ENCODE measurements around the gene GPR25.

Gene GPR25

GRCh38 chr1:200916681-200917080 lies 43.9 kb downstream of the GPR25 start:
- DNase-seq, result no peak

- DNase-seq, result no peak
These were observed 44.6 kb downstream of the GPR25 start for GRCh38 chr1:200917291-200917817.

GRCh38 chr1:200918006-200918405 lies 45.2 kb downstream of the GPR25 start:
- no peak for DNase-seq

GRCh38 chr1:200919386-200919785 lies 46.6 kb downstream of the GPR25 start:
- DNase-seq, result no peak

DNA sequence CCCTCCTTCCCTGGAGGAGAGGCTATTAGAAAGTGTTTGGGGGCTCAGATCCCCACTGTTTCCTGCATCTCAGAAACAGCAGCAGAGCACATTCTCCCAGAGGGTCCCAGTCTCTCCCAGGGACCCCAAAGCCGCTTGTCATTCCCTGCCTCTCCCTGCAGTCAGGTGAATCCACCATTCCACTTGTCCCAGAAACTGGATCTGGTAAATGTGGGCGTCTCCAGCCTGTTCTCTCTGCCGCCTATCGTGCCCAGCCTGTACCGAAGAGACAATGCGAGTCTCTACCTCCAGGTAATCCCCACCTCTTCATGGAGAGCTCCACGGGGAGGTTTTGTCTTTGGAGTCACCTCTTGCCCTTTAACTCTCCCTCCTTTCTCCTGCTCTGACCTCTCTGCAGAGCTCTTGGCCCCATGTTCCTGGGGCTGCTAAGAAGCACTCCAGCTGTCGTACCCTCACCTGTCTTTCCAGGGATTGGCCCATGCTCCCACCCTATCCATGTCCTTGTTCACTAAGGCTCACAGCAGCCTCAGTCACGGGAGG lies 48.9 kb downstream of the GPR25 start:
- DNase-seq, result no peak

DNA sequence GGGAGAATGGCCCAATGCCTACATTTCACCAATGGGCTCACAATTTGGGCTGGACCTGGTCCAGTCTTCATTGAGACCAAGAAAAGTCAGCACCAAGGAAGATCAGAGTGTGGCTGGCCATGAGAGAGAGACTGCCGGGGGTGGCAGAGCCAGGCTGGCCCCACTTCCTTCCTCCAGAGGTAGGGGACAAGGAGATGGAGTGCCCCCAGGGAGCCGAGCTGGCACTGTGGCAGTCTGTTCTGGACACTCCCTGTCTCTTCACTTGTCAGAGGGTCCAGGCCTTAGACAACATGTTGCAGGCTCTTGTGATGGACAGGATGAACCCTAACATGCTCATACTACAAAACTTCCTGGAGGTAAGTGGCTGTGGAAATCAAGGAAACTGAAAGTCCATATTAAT lies 49.6 kb downstream of the GPR25 start:
- no peak for DNase-seq

DNA sequence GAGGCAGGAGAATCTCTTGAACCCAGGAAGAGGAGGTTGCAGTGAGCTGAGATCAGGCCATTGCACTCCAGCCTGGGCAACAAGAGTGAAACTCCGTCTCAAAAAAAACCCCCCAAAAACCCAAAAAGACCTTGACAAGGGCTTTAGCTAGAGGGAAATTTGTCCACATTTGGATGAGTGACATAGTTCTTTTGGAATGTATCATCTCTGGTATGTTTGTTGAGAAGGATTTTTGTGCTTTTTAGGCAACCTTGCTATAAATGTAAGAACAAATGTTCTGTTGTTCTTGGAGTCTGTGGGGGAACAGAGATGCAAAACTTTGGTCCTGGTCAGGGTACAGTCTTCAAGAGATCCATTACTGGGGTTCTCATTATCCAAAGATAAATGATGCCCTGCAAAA lies 50.8 kb downstream of the GPR25 start:
- no peak for DNase-seq
